Kidney (tissue), 14 donors: Measurements from ENCODE around the gene MS4A4A. TPM values are rescaled to one million over a fixed set of nuclear protein-coding genes. Genes with fewer than 3 reads are reported as not detected.

ENCODE experiments used
- DNase-seq, 5 donors: peaks; one replicate each; pipeline ENCODE4 v3.0.0-alpha.2; 2013 to 2020
- FAIRE-seq: peaks from 2 replicates; lab custom pipeline; 2012; peaks lifted over from hg19 to GRCh38; lab: Jason Lieb, UNC
- H3K27ac ChIP-seq, 2 donors: one replicate each; pipeline ENCODE4 v1.7.0; 2013; ENCODE audit warnings: low read depth in 2 of 2, low read length in 2 of 2, inconsistent platforms in 1 of 2
- H3K27me3 ChIP-seq: one replicate; pipeline ENCODE4 v1.7.1; 2013; ENCODE audit warnings: low read length, inconsistent platforms; ENCODE audit not compliant: control insufficient read depth, insufficient read depth
- H3K36me3 ChIP-seq, 3 donors: one replicate each; pipeline versions ENCODE4 v1.7.0 to v1.7.1; 2013; ENCODE audit warnings: low read length in 3 of 3, control low read depth in 1 of 3, inconsistent platforms in 1 of 3; ENCODE audit not compliant: insufficient read depth in 3 of 3, control insufficient read depth in 2 of 3
- H3K4me1 ChIP-seq, 3 donors: one replicate each; pipeline versions ENCODE4 v1.7.0 to v1.7.1; 2013; ENCODE audit warnings: low read length in 3 of 3, inconsistent platforms in 1 of 3, low read depth in 1 of 3; ENCODE audit not compliant: control insufficient read depth in 2 of 3, insufficient read depth in 2 of 3
- H3K4me3 ChIP-seq, 3 donors: one replicate each; pipeline versions ENCODE4 v1.7.0 to v1.8.1; 2013; ENCODE audit warnings: low read length in 3 of 3, control low read depth in 1 of 3, inconsistent platforms in 1 of 3
- H3K9ac ChIP-seq, 3 donors: one replicate each; pipeline versions ENCODE4 v1.7.0 to v1.7.1; 2013; ENCODE audit warnings: low read length in 3 of 3, control low read depth in 1 of 3, inconsistent platforms in 1 of 3
- H3K9me3 ChIP-seq, 3 donors: one replicate each; pipeline versions ENCODE4 v1.7.0 to v1.7.1; 2013; ENCODE audit warnings: low read length in 3 of 3, control low read depth in 1 of 3, inconsistent platforms in 1 of 3; ENCODE audit not compliant: control insufficient read depth in 2 of 3, insufficient read depth in 1 of 3
- CTCF ChIP-seq: IDR thresholded peaks from 3 replicates; pipeline ENCODE4 v1.5.1; 2012; ENCODE audit warnings: mild to moderate bottlenecking, moderate library complexity, borderline replicate concordance; ENCODE audit not compliant: insufficient read depth; ENCODE audit errors: extremely low read depth
- intact Hi-C: fragments of 100-400 bp; cut with DNase I; formaldehyde crosslinking; loops from one replicate; pipeline ENCODE4 v1.11.1; 2022
- polyA plus RNA-seq: library from polyadenylated mRNA; stranded (reverse); fragments of 350-450 nt; fragmentation: Illumina TruSeq; extraction: RNeasy Lipid Tissue Mini Kit (QIAGEN cat#74804); gene quantifications from one replicate; pipeline ENCODE4 v1.2.3, GENCODE V29; 2014; ENCODE audit warnings: low read depth, low replicate concordance; ENCODE audit not compliant: insufficient read depth
- total RNA-seq: library from RNA; stranded (reverse); fragmentation: NEBNext Ultra II Directional; extraction: Animal tissue kit (Norgen Biotek cat#: 25700); gene quantifications from one replicate; pipeline ENCODE4 v1.2.1, GENCODE V29; 2021
- donor health status: control.
- donor health status: control.
- donor health status: control.
- donor health status: control.
- donor health status: control.
- donor health status: DM: yes; HTN: yes; CAD: no.
- donor health status: Normal renal cell carcinoma (clear cell type).

Gene MS4A4A
- total and polyA plus RNA-seq, 2 donors from 2014 or later = 6.3 to 49.7 TPM

GRCh38 chr11:60316317-60316716 is 35.9 kb downstream of the MS4A4A start:
- Histone ChIP-seq H3K36me3 (no peaks in the 10 kb centered on the region), H3K4me3 (no peak overlapping the region), H3K27me3 (no peaks in the 10 kb centered on the region), H3K27ac (no peak overlapping the region), H3K9ac (no peak overlapping the region), H3K9me3 (peaks cover 0 to 11% (median 2%) of the 10 kb centered on the region in 3 donors), H3K4me1 (no peaks in the 10 kb centered on the region)
- intact Hi-C loops = no loop called here
- no peak for FAIRE-seq
- no peak for DNase-seq
- TF ChIP-seq CTCF = no peak

- H3K4me1 ChIP-seq = no peaks in the 10 kb centered on the region
- intact Hi-C loops = no loop called here
- H3K27ac ChIP-seq = no peak overlapping the region
- no peak overlapping the region for H3K4me3 ChIP-seq
- H3K9ac ChIP-seq = no peak overlapping the region
- FAIRE-seq (no peak), DNase-seq (no peak)
- H3K36me3 ChIP-seq = no peaks in the 10 kb centered on the region
- H3K27me3 ChIP-seq = no peaks in the 10 kb centered on the region
- no peak for TF ChIP-seq CTCF
- peaks cover 0 to 11% (median 2%) of the 10 kb centered on the region in 3 donors for H3K9me3 ChIP-seq
Measured at GRCh38 chr11:60318726-60319125, 38.3 kb downstream of the MS4A4A start.

- H3K9me3 ChIP-seq = peaks cover 0 to 11% (median 2%) of the 10 kb centered on the region in 3 donors
- no peak for TF ChIP-seq CTCF
- FAIRE-seq (no peak), DNase-seq (no peak)
- H3K4me1 ChIP-seq = no peaks in the 10 kb centered on the region
- intact Hi-C loops = no loop called here
- H3K27me3 ChIP-seq = no peaks in the 10 kb centered on the region
- no peak overlapping the region for H3K9ac ChIP-seq
- H3K4me3 ChIP-seq = no peak overlapping the region
- no peak overlapping the region for H3K27ac ChIP-seq
- no peaks in the 10 kb centered on the region for H3K36me3 ChIP-seq
Measured at GRCh38 chr11:60321051-60321450, 40.6 kb downstream of the MS4A4A start.

GRCh38 chr11:60326955-60327354 is 46.5 kb downstream of the MS4A4A start, which contains the start of gene MS4A6E:
Gene MS4A6E, plus strand, starts transcription at chr11:60327255. Its CDS starts 7,641 bp downstream, at chr11:60334896.
- no peaks in the 10 kb centered on the region for H3K9me3 ChIP-seq
- FAIRE-seq (no peak), DNase-seq (no peak)
- H3K27ac ChIP-seq = no peak within 1 kb of the TSS
- intact Hi-C loops = no loop called here
- H3K36me3 ChIP-seq = no peaks in the 10 kb centered on the region
- H3K4me3 ChIP-seq = no peak within 1 kb of the TSS
- no peak within 1 kb of the TSS for H3K9ac ChIP-seq
- no peaks in the 10 kb centered on the region for H3K27me3 ChIP-seq
- H3K4me1 ChIP-seq = no peaks in the 10 kb centered on the region
- no peak for TF ChIP-seq CTCF
